Stimulated activated CD8-positive, alpha-beta memory T cell treated with anti-CD3 and anti-CD28 coated beads, Interleukin-12 subunit alpha, Interleukin-12 subunit beta, amount 100 ng/mL, for 1 hour (primary cell): Measurements from ENCODE around the gene KRTCAP2.
A peak's percentile ranks its signal among the peaks of the same experiment; 100 is the strongest.
"Not testable (repeated sequence)": the region's sequence is repeated elsewhere in the genome, so short reads cannot be mapped to it uniquely, and the experiment has no call there.

Experiments used
- DNase-seq: peaks from one replicate; pipeline ENCODE4 v3.0.0-alpha.2; 2020; ENCODE audit warnings: low read depth

The KRTCAP2 gene

DNA sequence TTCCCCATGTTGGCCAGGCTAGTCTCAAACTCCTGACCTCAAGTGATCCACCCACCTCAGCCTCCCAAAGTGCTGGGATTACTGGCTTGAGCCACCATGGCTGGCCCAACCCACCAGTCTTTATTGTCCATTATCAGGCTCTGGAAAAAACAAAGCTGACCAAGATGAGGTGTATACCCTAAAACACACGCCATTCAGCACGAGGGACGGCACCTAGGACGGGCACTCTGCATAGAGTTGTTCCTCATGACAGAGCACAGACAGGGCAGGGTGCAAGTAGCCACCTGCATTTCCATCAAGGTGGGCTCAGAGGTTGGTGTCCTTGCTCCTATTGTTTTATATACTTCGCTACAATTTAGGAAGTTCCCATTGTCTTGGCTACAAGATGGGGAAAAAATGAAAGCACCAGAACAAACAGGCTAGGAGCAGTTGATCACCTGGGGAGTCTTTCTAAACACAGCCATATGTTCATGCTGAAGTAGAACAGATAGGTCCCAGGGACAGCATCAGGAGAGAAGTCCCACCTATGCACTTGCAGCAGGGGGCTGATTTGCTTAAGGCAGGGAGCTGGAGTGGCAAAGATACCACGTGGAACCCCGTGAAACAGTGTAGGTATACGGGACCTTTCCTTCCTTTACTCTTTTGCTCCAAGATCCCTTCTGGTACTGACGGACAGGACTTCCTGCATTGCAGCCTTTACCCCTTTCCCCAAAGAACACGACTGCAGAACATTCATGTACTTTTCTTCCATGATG, 4.5 kb downstream of the KRTCAP2 start:
- DNase-seq, result no peak

DNA sequence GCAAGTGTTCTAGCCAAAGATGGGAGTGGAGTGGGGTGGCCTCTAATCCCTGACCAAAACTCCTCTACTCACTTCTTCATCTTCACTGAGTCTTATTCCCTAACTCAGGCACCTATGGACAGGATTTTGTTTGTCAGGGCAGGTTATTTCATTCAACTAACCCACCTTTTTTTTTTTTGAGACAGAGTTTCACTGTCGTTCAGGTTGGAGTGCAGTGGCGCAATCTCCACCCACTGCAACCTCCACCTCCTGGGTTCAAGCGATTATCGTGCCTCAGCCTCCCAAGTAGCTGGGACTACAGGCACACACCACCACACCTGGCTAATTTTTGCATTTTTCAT, 5.0 kb downstream of the KRTCAP2 start:
- not testable (repeated sequence) for DNase-seq

DNA sequence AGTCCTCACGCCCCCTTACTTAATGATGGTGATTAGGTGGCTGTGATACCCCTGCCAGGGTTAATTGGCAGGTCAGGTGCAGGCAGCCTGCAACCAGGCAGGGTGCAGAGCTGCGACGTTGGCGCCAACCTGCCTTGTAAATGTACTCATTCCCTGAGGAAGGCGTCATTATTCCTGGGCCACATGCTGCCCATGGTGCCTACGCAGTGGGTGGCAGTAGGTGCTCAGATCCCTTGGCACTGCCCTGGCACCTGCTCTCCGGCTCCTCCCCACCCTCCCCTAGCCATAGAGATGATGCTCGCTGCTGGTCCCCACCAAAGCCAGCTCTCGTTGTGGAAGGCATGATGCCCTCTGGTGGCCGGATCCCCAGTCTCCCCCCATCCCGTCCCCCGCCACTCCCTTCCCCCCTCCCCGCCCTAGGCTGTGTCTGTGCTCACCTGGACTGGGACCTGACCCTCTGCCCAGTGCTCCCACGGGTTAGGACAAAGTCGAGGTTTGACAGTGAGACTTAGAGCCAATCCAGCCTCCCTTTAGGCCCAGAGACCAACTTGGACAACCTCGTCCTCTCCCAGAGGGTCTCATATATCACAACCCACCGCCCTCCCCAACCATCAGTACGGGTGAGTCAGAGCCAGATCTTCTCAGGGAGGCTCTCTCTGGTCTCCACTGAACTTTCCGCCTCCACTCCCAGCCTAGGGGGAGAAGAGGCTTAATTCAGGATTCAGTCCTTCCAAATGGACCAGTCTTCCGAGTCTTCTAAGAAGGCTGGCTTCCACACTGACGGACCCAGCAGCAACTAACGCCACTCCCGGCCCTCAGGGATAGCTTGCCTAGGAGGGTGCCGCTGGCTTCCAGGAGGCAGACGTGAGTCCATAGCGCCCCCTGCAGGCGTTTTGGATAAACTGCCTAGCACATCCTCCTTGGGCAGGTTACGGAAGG, 5.7 kb downstream of the KRTCAP2 start:
- DNase-seq, result peak; percentile 81

DNA sequence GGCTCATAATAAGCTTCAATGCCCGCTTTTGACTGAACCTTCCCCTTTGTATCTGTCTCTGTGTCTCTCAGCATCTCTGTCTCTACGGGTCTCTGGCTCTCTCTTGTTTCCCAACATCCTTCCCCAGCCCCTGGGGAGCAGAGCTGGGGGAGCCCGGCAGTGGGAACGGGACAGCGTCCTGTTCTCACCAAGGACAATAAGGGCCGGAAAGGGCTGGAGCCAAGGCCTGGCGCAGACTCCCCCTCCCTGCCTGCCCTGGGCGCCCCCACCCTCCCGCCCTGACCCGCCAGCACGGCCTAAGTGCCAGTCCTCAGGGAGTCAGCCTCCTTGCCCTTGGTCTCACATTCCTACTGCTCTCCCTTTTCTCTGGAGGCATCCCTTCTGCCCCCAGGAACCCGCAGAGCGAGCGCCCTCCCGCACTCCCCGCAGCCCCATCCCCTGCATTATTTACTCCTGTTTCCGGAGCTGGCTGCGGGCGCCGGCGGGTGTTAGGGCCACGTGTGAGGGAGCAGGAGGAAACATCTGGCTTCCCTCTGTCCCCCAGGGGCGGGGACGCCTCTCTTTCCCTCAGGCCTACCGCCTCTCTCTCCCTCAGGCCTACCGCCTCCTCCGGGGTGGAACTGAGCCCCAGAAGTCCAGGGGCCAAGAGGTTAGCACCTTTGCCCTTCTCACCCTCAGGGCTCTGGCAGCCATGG, 6.5 kb downstream of the KRTCAP2 start:
- no peak for DNase-seq

DNA sequence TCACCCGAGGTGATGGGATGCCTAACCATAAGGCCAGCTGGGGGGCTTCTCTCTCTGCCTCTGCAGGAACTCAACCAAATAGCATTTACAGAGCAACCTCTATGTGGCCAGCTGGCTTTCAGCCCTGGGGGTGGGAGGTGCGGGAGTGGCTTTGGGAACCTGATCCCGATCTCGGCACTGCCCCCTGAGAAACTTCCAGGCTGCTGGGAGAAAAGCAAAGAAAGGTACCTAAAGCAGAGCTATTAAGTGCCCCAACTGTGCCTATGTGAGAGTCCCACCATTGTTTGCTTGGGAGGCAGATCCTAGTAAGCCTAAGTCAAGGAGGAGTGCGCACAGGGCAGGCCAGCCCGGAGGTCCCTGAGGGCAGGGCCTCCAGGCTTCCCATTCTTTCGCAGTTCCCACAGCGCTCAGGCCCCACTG, 7.0 kb downstream of the KRTCAP2 start:
- no peak for DNase-seq

DNA sequence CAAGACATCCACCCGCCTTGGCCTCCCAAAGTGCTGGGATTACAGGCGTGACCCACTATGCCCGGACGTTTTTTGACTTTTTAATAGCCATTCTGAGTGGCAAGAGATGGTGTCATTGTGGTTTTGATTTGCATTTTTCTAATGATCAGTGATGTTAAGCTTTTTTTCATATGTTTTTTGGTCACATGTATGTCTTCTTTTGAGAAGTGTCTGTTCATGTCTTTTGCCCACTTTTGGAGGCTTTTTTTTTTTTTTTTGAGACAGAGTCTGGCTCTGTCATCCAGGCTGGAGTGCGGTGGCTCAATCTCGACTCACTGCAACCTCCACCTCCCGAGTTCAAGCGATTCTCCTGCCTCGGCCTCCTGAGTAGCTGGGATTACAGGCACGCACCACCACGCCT, 8.5 kb downstream of the KRTCAP2 start:
- DNase-seq, result not testable (repeated sequence)

DNA sequence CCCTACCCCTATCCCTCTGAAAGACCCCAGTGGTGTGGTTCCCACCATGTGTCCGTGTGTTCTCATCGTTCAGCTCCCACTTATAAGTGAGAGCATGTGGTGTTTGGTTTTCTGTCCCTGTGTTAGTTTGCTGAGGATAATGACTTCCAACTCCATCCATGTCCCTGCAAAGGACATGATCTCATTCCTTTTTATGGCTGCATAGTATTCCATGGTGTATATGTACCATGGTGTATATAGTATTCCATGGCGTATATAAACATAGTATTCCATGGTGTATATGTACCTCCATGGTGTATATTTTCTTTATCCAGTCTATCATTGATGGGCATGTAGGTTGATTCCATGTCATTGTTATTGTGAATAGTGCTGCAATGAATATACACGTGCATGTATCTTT, 9.3 kb downstream of the KRTCAP2 start:
- DNase-seq, result not testable (repeated sequence)

DNA sequence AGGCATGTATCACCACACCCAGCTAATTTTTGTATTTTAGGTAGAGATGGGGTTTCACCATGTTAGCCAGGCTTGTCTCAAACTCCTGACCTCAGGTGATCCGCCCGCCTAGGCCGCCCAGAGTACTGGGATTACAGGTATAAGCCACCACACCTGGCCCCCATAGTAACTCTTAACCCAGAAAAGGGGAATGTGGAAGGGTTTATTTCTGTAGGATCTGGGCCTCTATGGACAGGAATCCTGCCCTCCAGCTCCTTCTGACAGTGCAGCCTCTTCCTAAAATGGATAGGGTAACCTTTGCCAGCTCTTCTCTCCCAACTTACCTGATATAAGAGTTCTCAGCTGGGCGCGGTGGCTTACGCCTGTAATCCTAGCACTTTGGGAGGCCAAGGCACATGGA, 10.5 kb downstream of the KRTCAP2 start:
- not testable (repeated sequence) for DNase-seq

DNA sequence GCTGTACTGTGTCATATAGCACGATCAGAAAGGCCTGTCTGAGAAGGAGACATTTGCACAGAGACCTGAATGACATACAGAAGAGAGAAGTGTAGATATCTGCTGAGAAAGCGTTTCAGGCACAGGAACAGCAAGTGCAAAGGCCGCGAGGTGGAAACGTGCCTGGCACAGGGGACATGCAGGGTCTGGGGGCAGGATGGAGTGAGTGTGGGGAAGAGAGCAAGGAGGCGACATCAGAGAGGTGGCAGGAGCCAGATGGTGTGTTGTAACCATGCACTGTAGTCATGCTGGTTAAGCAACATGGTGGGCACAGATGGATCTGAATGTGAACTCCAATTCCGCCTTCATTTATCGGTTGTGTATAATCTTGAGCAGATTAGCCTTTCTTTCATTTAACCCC, 13.0 kb downstream of the KRTCAP2 start:
- DNase-seq, result no peak

DNA sequence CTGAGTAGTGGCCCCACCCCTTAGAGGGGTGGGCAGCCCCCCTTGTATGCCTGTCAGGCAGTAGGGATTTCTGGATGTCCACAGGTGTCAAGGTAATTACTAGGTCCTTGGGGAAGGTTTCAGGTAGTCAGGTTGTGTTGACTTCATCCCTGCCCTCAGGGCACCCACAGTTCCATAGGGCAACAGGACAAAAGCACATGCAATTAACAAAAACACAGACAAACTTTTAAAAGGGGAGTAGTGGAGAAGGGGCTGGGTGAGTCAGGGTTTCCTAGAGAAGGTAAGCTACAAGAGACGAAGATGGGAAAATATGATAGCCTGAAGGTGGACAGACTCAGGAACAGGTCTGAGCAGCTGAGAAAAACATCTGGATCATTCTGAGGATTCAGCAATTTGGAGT, 14.1 kb downstream of the KRTCAP2 start:
- DNase-seq, result no peak

DNA sequence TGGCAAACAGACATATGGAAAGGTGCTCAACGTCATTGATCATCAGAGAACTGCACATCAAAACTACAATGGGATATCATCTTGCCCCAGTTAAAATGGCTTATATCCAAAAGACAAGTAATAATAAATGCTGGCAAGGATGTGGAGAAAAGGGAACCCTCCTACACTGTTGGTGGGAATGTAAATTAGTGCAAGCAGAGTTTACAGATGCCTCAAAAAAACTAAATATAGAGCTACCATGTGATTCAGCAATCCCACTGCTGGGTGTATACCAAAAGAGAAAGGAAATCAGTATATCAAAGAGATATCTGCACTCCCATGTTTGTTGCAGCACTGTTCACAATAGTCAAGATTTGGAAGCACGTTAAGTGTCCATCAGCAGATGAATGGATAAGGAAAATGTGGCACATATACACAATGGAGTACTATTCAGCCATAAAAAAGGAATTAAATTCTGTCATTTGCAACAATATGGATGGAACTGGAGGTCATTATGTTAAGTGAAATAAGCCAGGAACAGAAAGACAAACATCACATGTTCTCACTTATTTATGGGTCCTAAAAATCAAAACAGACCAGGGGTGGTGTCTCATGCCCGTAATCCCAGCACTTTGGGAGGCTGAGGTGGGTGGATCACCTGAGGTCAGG, 17.0 kb downstream of the KRTCAP2 start:
- not testable (repeated sequence) for DNase-seq

DNA sequence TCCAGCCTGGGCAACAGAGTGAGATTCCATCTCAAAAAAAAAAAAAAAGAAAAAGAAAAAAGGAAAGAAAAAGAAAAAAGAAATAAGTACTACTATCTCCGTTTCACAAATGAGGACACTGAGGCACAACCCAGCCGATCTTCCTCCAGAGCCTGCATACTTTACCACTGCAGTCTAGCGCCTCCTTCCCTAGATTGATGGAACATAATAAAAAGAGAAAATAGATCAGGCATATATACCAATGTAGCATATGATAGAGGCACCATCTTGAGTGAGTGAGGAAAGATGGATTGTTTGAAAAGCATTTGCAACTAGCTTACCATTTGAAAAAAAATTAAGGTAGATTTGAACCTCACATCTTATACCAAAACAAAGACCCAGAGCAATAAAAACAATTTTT, 27.6 kb downstream of the KRTCAP2 start:
- DNase-seq, result no peak

DNA sequence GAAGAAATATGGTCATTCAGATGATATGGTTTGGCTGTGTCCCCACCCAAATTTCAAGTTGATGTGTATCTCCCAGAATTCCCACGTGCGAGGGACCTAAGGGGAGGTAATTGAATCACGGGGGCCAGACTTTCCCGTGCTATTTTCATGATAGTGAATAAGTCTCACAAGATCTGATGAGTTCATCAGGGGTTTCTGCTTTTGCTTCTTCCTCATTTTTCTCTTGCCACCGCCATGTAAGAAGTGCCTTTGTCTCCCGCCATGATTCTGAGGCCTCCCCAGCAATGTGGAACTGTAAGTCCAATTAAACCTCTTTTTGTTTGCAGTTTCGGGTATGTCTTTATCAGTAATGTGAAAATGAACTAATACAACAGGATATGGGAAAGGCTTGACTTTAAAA, 31.4 kb downstream of the KRTCAP2 start:
- DNase-seq, result no peak

DNA sequence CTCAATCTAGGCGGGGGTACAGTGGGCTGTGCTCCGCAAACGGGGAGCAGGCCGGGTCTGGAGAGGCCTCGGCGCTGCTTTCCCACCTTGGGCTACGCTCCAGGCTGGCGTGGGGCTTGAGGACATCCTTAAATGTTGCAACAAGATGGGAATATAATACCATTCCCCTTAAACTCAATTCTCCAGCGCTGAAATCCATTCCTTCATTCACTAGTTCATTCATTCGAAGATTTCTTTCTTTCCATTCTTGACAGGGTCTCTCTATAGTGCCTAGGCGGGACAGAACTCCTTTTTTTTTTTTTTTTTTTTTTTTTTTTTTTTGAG, 32.5 kb downstream of the KRTCAP2 start:
- no peak for DNase-seq

DNA sequence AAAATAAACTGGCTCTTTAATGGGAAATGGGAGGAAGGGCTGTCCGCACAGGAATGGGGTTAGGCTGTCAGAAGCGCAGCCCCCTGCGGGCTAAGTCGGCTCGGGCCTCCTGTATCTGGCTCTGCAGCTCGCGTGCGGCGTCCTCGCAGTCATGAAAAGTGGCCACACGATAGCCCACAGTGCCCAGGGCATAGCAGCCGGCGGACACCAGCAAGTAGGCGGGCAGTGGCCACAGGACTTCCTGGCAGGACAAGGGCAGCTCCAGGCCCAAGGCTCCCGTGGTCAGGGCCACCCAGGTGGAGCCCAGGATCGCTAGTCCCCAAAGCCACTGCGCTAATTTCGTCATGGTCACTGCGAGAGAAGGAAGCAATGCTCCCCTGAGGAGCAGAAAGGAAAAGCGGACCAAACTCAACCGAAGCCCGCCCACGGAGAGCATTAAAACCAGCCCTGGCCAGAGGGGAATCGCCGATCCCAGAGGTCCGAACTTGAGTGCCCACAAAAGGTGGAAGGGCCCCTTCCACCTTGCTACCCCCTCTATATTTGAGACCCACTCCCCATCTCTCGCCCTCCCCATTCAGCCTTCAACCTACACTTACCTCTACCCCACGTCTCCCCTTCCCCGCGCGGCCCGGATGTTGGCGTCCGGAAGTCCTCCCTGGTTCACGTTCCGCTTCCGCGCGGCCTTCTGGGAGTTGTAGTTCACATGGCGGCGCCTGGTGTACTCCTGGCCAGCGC, 33.0 kb downstream of the KRTCAP2 start, which contains the start of gene DPM3:
Gene DPM3, minus strand, starts transcription at position 637 of the 735 bp plus-strand sequence. Its CDS starts 291 bp downstream, at position 346.
- DNase-seq, result peak; percentile 81

DNA sequence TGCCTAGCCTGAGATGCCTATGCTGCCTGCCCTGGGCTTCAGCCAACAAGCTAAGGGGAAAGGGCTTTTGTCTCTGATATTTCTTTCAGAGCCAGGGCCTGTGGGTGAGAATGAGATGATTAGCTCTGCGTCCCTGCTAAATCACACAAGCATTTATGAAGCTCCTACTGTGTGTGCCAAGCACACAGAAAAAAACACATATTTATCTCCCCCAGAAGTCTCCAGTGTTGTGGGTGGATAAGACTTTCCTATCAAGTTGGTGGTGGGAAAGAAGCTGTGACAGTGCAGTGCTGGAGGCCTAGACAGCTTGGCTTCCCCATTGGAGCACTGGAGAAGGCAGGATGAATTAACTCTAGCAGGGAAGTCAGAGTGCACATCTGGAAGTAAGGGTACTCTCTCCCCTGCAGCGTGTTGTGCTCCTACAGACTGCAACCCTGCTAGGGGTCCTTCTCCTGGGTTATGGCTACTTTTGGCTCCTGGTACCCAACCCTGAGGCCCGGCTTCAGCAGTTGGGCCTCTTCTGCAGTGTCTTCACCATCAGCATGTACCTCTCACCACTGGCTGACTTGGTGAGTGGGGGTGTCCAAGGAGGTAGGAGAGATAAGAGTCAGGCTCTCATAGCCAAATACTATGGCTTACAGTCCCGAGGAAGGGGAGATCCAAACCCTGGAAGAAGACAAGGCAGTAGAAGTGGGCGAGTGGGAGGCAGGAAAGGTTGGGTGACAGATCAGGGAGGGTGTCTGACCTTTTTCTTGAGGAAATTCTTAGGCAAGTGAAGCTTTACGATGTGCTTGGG, 35.8 kb downstream of the KRTCAP2 start:
- no peak for DNase-seq

DNA sequence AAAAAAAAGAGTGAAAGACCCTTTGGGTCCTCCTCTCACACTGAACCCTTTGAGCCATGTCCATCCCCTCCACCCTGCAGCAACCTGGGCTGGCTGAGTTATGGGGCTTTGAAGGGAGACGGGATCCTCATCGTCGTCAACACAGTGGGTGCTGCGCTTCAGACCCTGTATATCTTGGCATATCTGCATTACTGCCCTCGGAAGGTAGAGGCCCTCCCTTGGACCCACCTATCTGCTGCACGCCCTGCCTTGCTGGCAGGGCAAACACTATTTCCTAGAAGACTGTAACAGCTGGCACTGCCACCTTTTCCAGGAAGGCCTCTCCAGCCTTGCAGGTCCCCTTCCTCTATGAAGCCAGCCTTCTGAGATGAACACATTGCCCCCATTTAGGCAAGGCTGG, 36.4 kb downstream of the KRTCAP2 start:
- no peak for DNase-seq

DNA sequence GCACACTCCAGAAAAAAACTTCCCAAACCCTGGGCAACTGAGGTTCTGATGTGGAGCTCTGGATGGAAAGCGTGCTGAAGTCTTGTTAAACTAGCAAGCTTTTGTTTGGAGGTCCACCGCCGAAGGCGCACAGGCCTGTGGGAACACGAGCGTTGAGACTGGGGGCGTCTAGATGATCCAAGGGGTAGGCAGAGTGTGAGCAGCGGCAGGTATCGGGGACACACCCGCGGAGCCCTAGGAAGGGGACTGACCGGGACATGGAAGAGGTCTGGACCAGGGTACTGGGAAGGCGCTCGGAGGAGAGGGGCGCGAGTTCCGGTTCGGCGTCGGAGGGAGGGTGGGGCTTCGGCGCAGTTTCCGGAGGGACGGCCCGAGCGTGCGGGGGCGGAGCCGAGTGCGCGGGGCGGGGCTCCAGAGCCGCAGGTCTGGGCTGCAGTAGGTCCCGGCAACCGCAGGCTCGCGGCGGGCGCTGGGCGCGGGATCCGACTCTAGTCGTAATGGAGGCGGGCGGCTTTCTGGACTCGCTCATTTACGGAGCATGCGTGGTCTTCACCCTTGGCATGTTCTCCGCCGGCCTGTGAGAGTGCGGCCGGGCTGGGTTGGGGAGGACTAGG, 37.6 kb downstream of the KRTCAP2 start, which contains the start of gene SLC50A1:
Gene SLC50A1, plus strand, starts transcription at position 438 of the 614 bp plus-strand sequence. Its CDS starts 60 bp downstream, at position 498.
- peak; percentile 84 for DNase-seq

DNA sequence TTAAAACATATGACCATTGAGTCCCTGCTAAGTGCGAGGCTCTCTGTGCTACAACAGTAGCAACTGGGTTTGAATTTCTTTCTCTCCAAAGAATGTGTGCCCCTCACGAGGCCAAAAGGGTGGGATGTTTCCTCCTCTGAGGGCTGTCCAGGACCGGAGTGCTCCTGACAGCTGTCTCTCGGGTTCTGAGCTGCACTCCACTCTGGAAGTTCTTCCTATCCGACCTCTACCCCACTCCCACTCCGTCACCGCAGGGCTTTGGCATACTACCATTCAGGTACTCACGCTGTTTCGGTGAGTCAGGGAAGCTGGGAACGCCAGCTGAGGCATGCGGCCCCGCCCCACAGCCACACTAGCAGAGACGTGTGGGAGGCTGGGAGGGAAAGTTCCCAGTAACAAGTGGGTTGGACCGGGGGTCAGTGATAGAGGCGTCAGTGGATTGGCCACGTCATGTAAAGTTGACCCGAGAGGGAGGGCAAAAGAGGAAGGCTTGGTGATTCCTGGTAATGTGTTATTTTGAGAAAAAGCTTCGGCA, 38.2 kb downstream of the KRTCAP2 start:
- no peak for DNase-seq

DNA sequence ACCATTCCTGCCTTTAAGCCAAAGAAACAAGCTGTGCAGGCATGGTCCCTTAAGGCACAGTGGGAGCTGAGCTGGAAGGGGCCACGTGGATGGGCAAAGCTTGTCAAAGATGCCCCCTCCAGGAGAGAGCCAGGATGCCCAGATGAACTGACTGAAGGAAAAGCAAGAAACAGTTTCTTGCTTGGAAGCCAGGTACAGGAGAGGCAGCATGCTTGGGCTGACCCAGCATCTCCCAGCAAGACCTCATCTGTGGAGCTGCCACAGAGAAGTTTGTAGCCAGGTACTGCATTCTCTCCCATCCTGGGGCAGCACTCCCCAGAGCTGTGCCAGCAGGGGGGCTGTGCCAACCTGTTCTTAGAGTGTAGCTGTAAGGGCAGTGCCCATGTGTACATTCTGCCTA, 38.8 kb downstream of the KRTCAP2 start:
- no peak for DNase-seq
